ENCODE data around the gene BRAF. TPM values are rescaled to one million over a fixed set of nuclear protein-coding genes. Genes with fewer than 3 reads are reported as not detected.

The BRAF gene
- total RNA-seq, 1 experiment from 2014 or later: 29.7 TPM

DNA sequence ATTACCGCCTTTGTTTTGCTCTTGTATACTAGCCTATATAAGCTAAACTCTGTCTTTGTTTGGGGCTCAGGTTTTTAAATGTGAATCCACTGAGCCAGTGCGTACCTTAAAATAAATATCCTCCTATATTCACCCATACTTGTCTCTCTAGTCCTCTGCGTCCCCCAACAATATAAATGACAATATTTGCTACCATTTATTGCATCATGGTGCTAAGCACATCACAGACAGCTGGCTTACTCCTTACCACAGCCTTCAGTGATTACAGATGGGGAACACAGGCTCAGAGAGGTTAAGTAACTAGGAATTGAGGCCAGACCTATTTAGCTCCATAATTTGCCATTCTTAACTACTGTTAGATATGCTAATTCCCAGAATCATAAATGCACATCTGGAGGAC, 255.4 kb downstream of the BRAF start:
- Histone ChIP-seq H2AFZ (ENCODE audit: low read depth, low read length, poor library complexity, severe bottlenecking) (no peak overlapping the region), H3K79me2 (ENCODE audit: insufficient read depth, low read length) (no peaks in the 10 kb centered on the region), H3K4me1 (ENCODE audit: control insufficient read depth in 1 of 2, insufficient read depth in 2 of 2, low read length in 2 of 2) (peaks cover 9 to 22% of the 10 kb centered on the region in 2 experiments), H3K9me3 (ENCODE audit: control insufficient read depth in 1 of 2, insufficient read depth in 1 of 2, low read depth in 1 of 2, low read length in 2 of 2) (no peaks in the 10 kb centered on the region), H3K27me3 (ENCODE audit: insufficient read depth, low read length) (no peaks in the 10 kb centered on the region), H3K4me2 (ENCODE audit: low read length) (no peak overlapping the region), H3K4me3 (replicated peaks in 1 of 2; ENCODE audit: low read depth in 1 of 2, low read length in 2 of 2) (no peak overlapping the region), H3K9ac (ENCODE audit: low read length) (no peak overlapping the region), H4K20me1 (ENCODE audit: insufficient read depth) (no peaks in the 10 kb centered on the region), H3K36me3 (ENCODE audit: control insufficient read depth in 1 of 2, insufficient read depth in 2 of 2, low read length in 2 of 2) (no peaks in the 10 kb centered on the region), H3K9me2 (ENCODE audit: insufficient read depth) (no peaks in the 10 kb centered on the region), H3K27ac (ENCODE audit: low read depth, low read length) (no peak overlapping the region)
- ChIA-PET POLR2A (no interaction called here), CTCF (no interaction called here), RAD21 (ENCODE audit: low non-redundant PET in 1 of 2, low total read pairs in 2 of 2, uncharacterized antibody in 2 of 2, unreplicated experiment in 2 of 2) (no interaction called here)
- ATAC-seq (no peak), DNase-seq (ENCODE audit: low read depth, low spot score) (no peak)
- no TSS peak for BruUV-seq (replicated peaks)
- intact Hi-C loops (cut with micrococcal nuclease): no loop called here
- TF ChIP-seq SP1 (IDR thresholded peaks at IDR 0.05; ENCODE audit: low read depth) (no peak), SRF (IDR thresholded peaks at IDR 0.05; ENCODE audit: low read depth) (no peak), RAD21 (IDR thresholded peaks at IDR 0.05; ENCODE audit: low read depth) (no peak), CBX3 (IDR thresholded peaks at IDR 0.05; ENCODE audit: low read depth) (no peak), ZFX (IDR thresholded peaks at IDR 0.05) (no peak), POLR2A (IDR thresholded peaks at IDR 0.05; ENCODE audit: borderline replicate concordance, extremely low read depth, insufficient read depth, insufficient read length) (no peak), YY1 (IDR thresholded peaks at IDR 0.05; ENCODE audit: extremely low read depth, insufficient replicate concordance, low read depth, low read length) (no peak), ELF1 (IDR thresholded peaks at IDR 0.05; ENCODE audit: borderline replicate concordance, low read depth) (no peak), EZH2 (IDR thresholded peaks at IDR 0.05) (no peak), FOSL1 (IDR thresholded peaks at IDR 0.05; ENCODE audit: low read depth) (no peak), EGR1 (IDR thresholded peaks at IDR 0.05; ENCODE audit: low read depth) (no peak), TCF7L2 (IDR thresholded peaks at IDR 0.05; ENCODE audit: borderline replicate concordance, extremely low read depth, insufficient read depth, insufficient read length) (no peak), CEBPB (IDR thresholded peaks at IDR 0.05; ENCODE audit: low read depth) (no peak), ZNF274 (IDR thresholded peaks at IDR 0.05; ENCODE audit: low read depth, low read length) (no peak), JUND (IDR thresholded peaks at IDR 0.05) (no peak)
- TF ChIP-seq, protein P1, sequence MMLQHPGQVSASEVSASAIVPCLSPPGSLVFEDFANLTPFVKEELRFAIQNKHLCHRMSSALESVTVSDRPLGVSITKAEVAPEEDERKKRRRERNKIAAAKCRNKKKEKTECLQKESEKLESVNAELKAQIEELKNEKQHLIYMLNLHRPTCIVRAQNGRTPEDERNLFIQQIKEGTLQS (IDR thresholded peaks at IDR 0.05): no peak
- TF ChIP-seq, protein P2, sequence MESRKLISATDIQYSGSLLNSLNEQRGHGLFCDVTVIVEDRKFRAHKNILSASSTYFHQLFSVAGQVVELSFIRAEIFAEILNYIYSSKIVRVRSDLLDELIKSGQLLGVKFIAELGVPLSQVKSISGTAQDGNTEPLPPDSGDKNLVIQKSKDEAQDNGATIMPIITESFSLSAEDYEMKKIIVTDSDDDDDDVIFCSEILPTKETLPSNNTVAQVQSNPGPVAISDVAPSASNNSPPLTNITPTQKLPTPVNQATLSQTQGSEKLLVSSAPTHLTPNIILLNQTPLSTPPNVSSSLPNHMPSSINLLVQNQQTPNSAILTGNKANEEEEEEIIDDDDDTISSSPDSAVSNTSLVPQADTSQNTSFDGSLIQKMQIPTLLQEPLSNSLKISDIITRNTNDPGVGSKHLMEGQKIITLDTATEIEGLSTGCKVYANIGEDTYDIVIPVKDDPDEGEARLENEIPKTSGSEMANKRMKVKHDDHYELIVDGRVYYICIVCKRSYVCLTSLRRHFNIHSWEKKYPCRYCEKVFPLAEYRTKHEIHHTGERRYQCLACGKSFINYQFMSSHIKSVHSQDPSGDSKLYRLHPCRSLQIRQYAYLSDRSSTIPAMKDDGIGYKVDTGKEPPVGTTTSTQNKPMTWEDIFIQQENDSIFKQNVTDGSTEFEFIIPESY (IDR thresholded peaks at IDR 0.05; ENCODE audit: extremely low read depth, insufficient replicate concordance, low read length): no peak
- TF ChIP-seq, protein P3, sequence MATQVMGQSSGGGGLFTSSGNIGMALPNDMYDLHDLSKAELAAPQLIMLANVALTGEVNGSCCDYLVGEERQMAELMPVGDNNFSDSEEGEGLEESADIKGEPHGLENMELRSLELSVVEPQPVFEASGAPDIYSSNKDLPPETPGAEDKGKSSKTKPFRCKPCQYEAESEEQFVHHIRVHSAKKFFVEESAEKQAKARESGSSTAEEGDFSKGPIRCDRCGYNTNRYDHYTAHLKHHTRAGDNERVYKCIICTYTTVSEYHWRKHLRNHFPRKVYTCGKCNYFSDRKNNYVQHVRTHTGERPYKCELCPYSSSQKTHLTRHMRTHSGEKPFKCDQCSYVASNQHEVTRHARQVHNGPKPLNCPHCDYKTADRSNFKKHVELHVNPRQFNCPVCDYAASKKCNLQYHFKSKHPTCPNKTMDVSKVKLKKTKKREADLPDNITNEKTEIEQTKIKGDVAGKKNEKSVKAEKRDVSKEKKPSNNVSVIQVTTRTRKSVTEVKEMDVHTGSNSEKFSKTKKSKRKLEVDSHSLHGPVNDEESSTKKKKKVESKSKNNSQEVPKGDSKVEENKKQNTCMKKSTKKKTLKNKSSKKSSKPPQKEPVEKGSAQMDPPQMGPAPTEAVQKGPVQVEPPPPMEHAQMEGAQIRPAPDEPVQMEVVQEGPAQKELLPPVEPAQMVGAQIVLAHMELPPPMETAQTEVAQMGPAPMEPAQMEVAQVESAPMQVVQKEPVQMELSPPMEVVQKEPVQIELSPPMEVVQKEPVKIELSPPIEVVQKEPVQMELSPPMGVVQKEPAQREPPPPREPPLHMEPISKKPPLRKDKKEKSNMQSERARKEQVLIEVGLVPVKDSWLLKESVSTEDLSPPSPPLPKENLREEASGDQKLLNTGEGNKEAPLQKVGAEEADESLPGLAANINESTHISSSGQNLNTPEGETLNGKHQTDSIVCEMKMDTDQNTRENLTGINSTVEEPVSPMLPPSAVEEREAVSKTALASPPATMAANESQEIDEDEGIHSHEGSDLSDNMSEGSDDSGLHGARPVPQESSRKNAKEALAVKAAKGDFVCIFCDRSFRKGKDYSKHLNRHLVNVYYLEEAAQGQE (IDR thresholded peaks at IDR 0.05; ENCODE audit: low read depth): no peak

Measured in HCT116 (cell line).